H9 (cell line): ENCODE results near the gene NUAK2. TPM values are rescaled to one million over a fixed set of nuclear protein-coding genes. Genes with fewer than 3 reads are reported as not detected.

Experiments used
- DNase-seq: peaks from one replicate; pipeline ENCODE4 v3.0.0-alpha.2; 2017
- H2AFZ ChIP-seq: one replicate; pipeline ENCODE4 v1.6.1; 2013; ENCODE audit warnings: mild to moderate bottlenecking, low read length, control low read depth, moderate library complexity
- H2AK5ac ChIP-seq: 2 replicates; pipeline ENCODE4 v1.6.1; 2013; ENCODE audit warnings: low read length, control low read depth, mixed read lengths; ENCODE audit not compliant: insufficient read length
- H2BK120ac ChIP-seq: one replicate; pipeline ENCODE4 v1.6.1; 2013; ENCODE audit warnings: low read depth, mild to moderate bottlenecking, low read length, control low read depth, inconsistent platforms; ENCODE audit not compliant: poor library complexity, severe bottlenecking
- H2BK12ac ChIP-seq: 2 replicates; pipeline ENCODE4 v1.6.1; 2013; ENCODE audit warnings: low read length, control low read depth, mixed read lengths, low read depth; ENCODE audit not compliant: insufficient read length
- H2BK15ac ChIP-seq: 2 replicates; pipeline ENCODE4 v1.6.1; 2013; ENCODE audit warnings: low read depth, low read length, control low read depth
- H2BK20ac ChIP-seq: one replicate; pipeline ENCODE4 v1.6.1; 2013; ENCODE audit warnings: low read depth, mild to moderate bottlenecking, low read length, control low read depth, inconsistent platforms; ENCODE audit not compliant: poor library complexity, severe bottlenecking
- H2BK5ac ChIP-seq: 2 replicates; pipeline ENCODE4 v1.6.1; 2013; ENCODE audit warnings: low read length, control low read depth, mixed read lengths; ENCODE audit not compliant: insufficient read length
- H3K14ac ChIP-seq: 2 replicates; pipeline ENCODE4 v1.6.1; 2013; ENCODE audit warnings: low read length, control low read depth; ENCODE audit not compliant: insufficient read depth
- H3K18ac ChIP-seq: 2 replicates; pipeline ENCODE4 v1.6.1; 2013; ENCODE audit warnings: low read depth, mild to moderate bottlenecking, mixed read lengths, low read length, control low read depth; ENCODE audit not compliant: insufficient read length
- H3K23ac ChIP-seq: 2 replicates; pipeline ENCODE4 v1.6.1; 2013; ENCODE audit warnings: low read length, control low read depth, mixed read lengths, low read depth; ENCODE audit not compliant: insufficient read length
- H3K23me2 ChIP-seq: 2 replicates; pipeline ENCODE4 v1.6.1; 2013; ENCODE audit warnings: low read depth, mild to moderate bottlenecking, mixed read lengths, low read length, control low read depth; ENCODE audit not compliant: insufficient read length, poor library complexity, severe bottlenecking
- H3K27ac ChIP-seq: 2 replicates; pipeline ENCODE4 v1.5.1; 2013; ENCODE audit warnings: low read length, control low read depth, mixed read lengths, low read depth; ENCODE audit not compliant: insufficient read length
- H3K27me3 ChIP-seq: 2 replicates; pipeline ENCODE4 v1.6.1; 2013; ENCODE audit warnings: low read length, control low read depth, inconsistent platforms; ENCODE audit not compliant: insufficient read depth
- H3K4ac ChIP-seq: 2 replicates; pipeline ENCODE4 v1.6.1; 2013; ENCODE audit warnings: low read depth, mild to moderate bottlenecking, control low read depth, inconsistent platforms, low read length, moderate library complexity
- H3K4me1 ChIP-seq: 2 replicates; pipeline ENCODE4 v1.6.1; 2013; ENCODE audit warnings: low read length, control low read depth, inconsistent platforms; ENCODE audit not compliant: insufficient read depth
- H3K4me2 ChIP-seq: 2 replicates; pipeline ENCODE4 v1.6.1; 2013; ENCODE audit warnings: low read length, control low read depth, mixed read lengths; ENCODE audit not compliant: insufficient read length, insufficient read depth
- H3K56ac ChIP-seq: 2 replicates; pipeline ENCODE4 v1.6.1; 2013; ENCODE audit warnings: low read depth, mild to moderate bottlenecking, mixed read lengths, low read length, control low read depth; ENCODE audit not compliant: insufficient read length
- H3K79me1 ChIP-seq: 2 replicates; pipeline ENCODE4 v1.6.1; 2013; ENCODE audit warnings: low read depth, mild to moderate bottlenecking, moderate library complexity, low read length, control low read depth, inconsistent platforms; ENCODE audit not compliant: insufficient read depth, poor library complexity, severe bottlenecking
- H3K79me2 ChIP-seq: 2 replicates; pipeline ENCODE4 v1.6.1; 2013; ENCODE audit warnings: low read length, control low read depth, inconsistent platforms; ENCODE audit not compliant: insufficient read depth
- H3K9ac ChIP-seq: 2 replicates; pipeline ENCODE4 v1.6.1; 2013; ENCODE audit warnings: low read length, control low read depth, mixed read lengths; ENCODE audit not compliant: insufficient read length; ENCODE audit errors: extremely low read depth
- H3K9me3 ChIP-seq: one replicate; pipeline ENCODE4 v1.6.1; 2013; ENCODE audit warnings: low read depth, low read length, inconsistent platforms; ENCODE audit not compliant: control insufficient read depth
- H3T11ph ChIP-seq: one replicate; pipeline ENCODE4 v1.6.1; 2013; ENCODE audit warnings: mild to moderate bottlenecking, low read length, control low read depth, inconsistent platforms
- H4K20me1 ChIP-seq: one replicate; pipeline ENCODE4 v1.6.1; 2013; ENCODE audit not compliant: control insufficient read depth, insufficient read length, insufficient read depth
- H4K5ac ChIP-seq: 2 replicates; pipeline ENCODE4 v1.6.1; 2013; ENCODE audit warnings: low read depth, mild to moderate bottlenecking, mixed read lengths, low read length, control low read depth; ENCODE audit not compliant: insufficient read length
- H4K8ac ChIP-seq: replicated peaks from 2 replicates; pipeline ENCODE4 v1.6.1; 2013; ENCODE audit warnings: low read length, control low read depth, mixed read lengths, low read depth; ENCODE audit not compliant: insufficient read length
- H4K91ac ChIP-seq: 2 replicates; pipeline ENCODE4 v1.6.1; 2013; ENCODE audit warnings: low read depth, mild to moderate bottlenecking, moderate library complexity, mixed read lengths, low read length, control low read depth; ENCODE audit not compliant: insufficient read length
- H3K27ac Mint-ChIP-seq, 3 experiments: 2 replicates in 2 of 3; 3 replicates in 1 of 3; pipeline ENCODE4 v1.8.0; 2020 to 2021; ENCODE audit warnings: mixed read lengths in 3 of 3, mild to moderate bottlenecking in 1 of 3, moderate library complexity in 1 of 3
- H3K27me3 Mint-ChIP-seq: 2 replicates; pipeline ENCODE4 v1.8.0; 2021; ENCODE audit warnings: low read depth, mild to moderate bottlenecking, moderate library complexity, mixed read lengths
- H3K36me3 Mint-ChIP-seq, 3 experiments: 2 replicates in 2 of 3; 3 replicates in 1 of 3; pipeline ENCODE4 v1.8.0; 2020 to 2021; ENCODE audit warnings: low read depth in 3 of 3, mixed read lengths in 3 of 3; ENCODE audit not compliant: insufficient read depth in 1 of 3
- H3K4me1 Mint-ChIP-seq, 2 experiments: 2 replicates each; pipeline ENCODE4 v1.8.0; 2020; ENCODE audit warnings: mixed read lengths in 2 of 2
- H3K4me3 Mint-ChIP-seq, 2 experiments: 2 replicates in 1 of 2; 3 replicates in 1 of 2; pipeline ENCODE4 v1.8.0; 2020 to 2021; ENCODE audit warnings: mild to moderate bottlenecking in 2 of 2, mixed read lengths in 2 of 2, moderate library complexity in 1 of 2
- H3K9me3 Mint-ChIP-seq, 2 experiments: 2 replicates in 1 of 2; 3 replicates in 1 of 2; pipeline ENCODE4 v1.8.0; 2020; ENCODE audit warnings: mild to moderate bottlenecking in 2 of 2, mixed read lengths in 2 of 2, moderate library complexity in 1 of 2
- WGBS: extraction: QIAGEN DNeasy Blood & Tissue Kit; methylation state at CpG from one replicate; pipeline ENCODE4 v1.1.7; 2013; ENCODE audit warnings: missing lambda C conversion rate, low lambda C conversion rate, mixed read lengths; ENCODE audit not compliant: insufficient read length; ENCODE audit errors: extremely low coverage; 5-methylcytosine and 5-hydroxymethylcytosine counted together
- total RNA-seq: library from RNA; stranded (reverse); gene quantifications from 2 replicates; pipeline ENCODE4 v1.2.1, GENCODE V29; 2021
- TF ChIP-seq, protein P1 (sequence below): fragments of 200-600 bp; sonication (generic); conservative IDR thresholded peaks from 3 replicates; pipeline ENCODE4 v1.8.0; 2021; ENCODE audit warnings: antibody characterized with exemption, mild to moderate bottlenecking

Gene NUAK2
- total RNA-seq, 1 experiment from 2014 or later, result 15.4 TPM

DNA sequence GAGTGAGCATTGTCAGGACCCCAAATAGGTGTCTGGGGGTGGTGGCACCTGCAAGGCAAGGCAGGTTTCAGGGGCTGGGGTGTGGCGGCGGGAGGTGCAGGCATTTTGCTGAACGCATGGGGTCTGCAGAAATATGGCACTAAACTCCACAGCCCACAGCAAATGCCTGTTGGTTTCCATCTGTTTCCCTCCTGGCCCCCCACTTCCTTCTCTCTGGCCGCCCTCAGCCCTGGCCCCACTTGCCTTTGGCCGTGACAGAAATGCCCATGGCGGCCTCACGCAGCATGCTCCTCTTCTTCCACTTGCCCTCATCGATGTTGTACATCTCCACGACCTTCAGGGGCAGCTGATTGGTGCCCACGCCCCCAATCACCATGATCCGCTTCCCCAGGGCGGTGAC is 21.4 kb upstream of the NUAK2 start:
- no peak overlapping the region for H4K91ac ChIP-seq
- H3K27ac ChIP-seq, result no peak overlapping the region
- H3K14ac ChIP-seq, result 0 out of 2 replicates have a peak overlapping the region, but pooled peaks have one; percentile 33
- no peak for DNase-seq
- peaks cover 4% of the 10 kb centered on the region for H3K23me2 ChIP-seq
- H3K4me1 ChIP-seq, result peaks cover 4% of the 10 kb centered on the region; the same call in 1 of the 2 replicates
- peak overlapping the region; percentile 32 for H3K18ac ChIP-seq
- no peak overlapping the region for H2BK12ac ChIP-seq
- no peak overlapping the region for H3K9ac ChIP-seq
- H4K8ac ChIP-seq, result no peak overlapping the region
- TF ChIP-seq, protein P1, sequence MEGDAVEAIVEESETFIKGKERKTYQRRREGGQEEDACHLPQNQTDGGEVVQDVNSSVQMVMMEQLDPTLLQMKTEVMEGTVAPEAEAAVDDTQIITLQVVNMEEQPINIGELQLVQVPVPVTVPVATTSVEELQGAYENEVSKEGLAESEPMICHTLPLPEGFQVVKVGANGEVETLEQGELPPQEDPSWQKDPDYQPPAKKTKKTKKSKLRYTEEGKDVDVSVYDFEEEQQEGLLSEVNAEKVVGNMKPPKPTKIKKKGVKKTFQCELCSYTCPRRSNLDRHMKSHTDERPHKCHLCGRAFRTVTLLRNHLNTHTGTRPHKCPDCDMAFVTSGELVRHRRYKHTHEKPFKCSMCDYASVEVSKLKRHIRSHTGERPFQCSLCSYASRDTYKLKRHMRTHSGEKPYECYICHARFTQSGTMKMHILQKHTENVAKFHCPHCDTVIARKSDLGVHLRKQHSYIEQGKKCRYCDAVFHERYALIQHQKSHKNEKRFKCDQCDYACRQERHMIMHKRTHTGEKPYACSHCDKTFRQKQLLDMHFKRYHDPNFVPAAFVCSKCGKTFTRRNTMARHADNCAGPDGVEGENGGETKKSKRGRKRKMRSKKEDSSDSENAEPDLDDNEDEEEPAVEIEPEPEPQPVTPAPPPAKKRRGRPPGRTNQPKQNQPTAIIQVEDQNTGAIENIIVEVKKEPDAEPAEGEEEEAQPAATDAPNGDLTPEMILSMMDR, result no peak
- WGBS, result no CpG with 5 or more reads among the region's 12 CpGs
- no peak overlapping the region for H3T11ph ChIP-seq
- H3K4me3 Mint-ChIP-seq, result peak overlapping the region; percentile 47 to 72; a peak in 4 of 5 replicates
- no peak overlapping the region for H2BK120ac ChIP-seq
- peaks cover 36 to 37% of the 10 kb centered on the region in 2 experiments for H3K4me1 Mint-ChIP-seq
- no peak overlapping the region for H3K23ac ChIP-seq
- no peaks in the 10 kb centered on the region for H3K79me1 ChIP-seq
- H3K4me2 ChIP-seq, result peak overlapping the region; percentile 72
- no peak overlapping the region; the same call in 1 of the 2 replicates for H2BK15ac ChIP-seq
- peaks cover 0 to 2% (median 0%) of the 10 kb centered on the region in 3 experiments; a peak in 2 of 7 replicates for H3K36me3 Mint-ChIP-seq
- H3K9me3 Mint-ChIP-seq, result no peaks in the 10 kb centered on the region
- no peak overlapping the region for H2BK5ac ChIP-seq
- H3K27me3 ChIP-seq, result peaks cover 12% of the 10 kb centered on the region; the same call in 1 of the 2 replicates
- no peak overlapping the region for H2BK20ac ChIP-seq
- no peaks in the 10 kb centered on the region for H3K79me2 ChIP-seq
- no peak overlapping the region for H2AFZ ChIP-seq
- no peak overlapping the region for H2AK5ac ChIP-seq
- H3K4ac ChIP-seq, result no peak overlapping the region
- H3K9me3 ChIP-seq, result no peaks in the 10 kb centered on the region
- no peak overlapping the region for H3K56ac ChIP-seq
- H4K5ac ChIP-seq, result no peak overlapping the region
- H3K27ac Mint-ChIP-seq, result peak overlapping the region in 1 of 3 experiments; percentile 55; a peak in 2 of 7 replicates
- no peaks in the 10 kb centered on the region for H4K20me1 ChIP-seq
- H3K27me3 Mint-ChIP-seq, result peaks cover 71% of the 10 kb centered on the region
